Caco-2 (cell line): Measurements from ENCODE around the gene COL25A1. TPM values are rescaled to one million over a fixed set of nuclear protein-coding genes. Genes with fewer than 3 reads are reported as not detected.

Experiments
- BruUV-seq: library from RNA; stranded (reverse); fragments of 400-500 nt; replicated peaks from 2 replicates; lab custom pipeline; 2021; lab: Mats Ljungman, UMichigan
- CTCF ChIA-PET: fragments of 300-600 bp; sonication (Branson Sonifier 250); formaldehyde crosslinking; loops from one replicate; lab custom pipeline; 2022; ENCODE audit warnings: antibody characterized with exemption; lab: Charles Lee
- POLR2A ChIA-PET: fragments of 300-600 bp; sonication (Branson Sonifier 250); formaldehyde crosslinking; loops from one replicate; lab custom pipeline; 2022; ENCODE audit warnings: antibody characterized with exemption; lab: Charles Lee
- DNase-seq, 2 experiments: peaks; one replicate each; pipeline versions ENCODE4 v3.0.0 to v3.0.0-alpha.2; 2020 to 2022
- H3K27me3 ChIP-seq: replicated peaks from 2 replicates; pipeline ENCODE4 v1.6.0; 2011; ENCODE audit warnings: low read length; ENCODE audit not compliant: control insufficient read depth, insufficient read depth
- H3K36me3 ChIP-seq: 2 replicates; pipeline ENCODE4 v1.5.1; 2011; ENCODE audit warnings: low read length; ENCODE audit not compliant: control insufficient read depth, insufficient read depth
- H3K4me1 ChIP-seq: fragments of 250-450 bp; sonication (Bioruptor Pico); 2 replicates; pipeline ENCODE4 v1.5.1; 2020; ENCODE audit warnings: mild to moderate bottlenecking
- H3K4me3 ChIP-seq: 2 replicates; pipeline ENCODE4 v1.5.1; 2011; ENCODE audit warnings: low read depth, mild to moderate bottlenecking, control low read depth, low read length
- H3K9me3 ChIP-seq: fragments of 250-450 bp; sonication (Bioruptor Pico); 2 replicates; pipeline ENCODE4 v1.5.1; 2020; ENCODE audit warnings: mild to moderate bottlenecking, moderate library complexity
- H3K27ac Mint-ChIP-seq: one replicate; pipeline ENCODE4 v1.8.0; 2022; ENCODE audit warnings: mixed read lengths; ENCODE audit not compliant: unreplicated experiment
- H3K27me3 Mint-ChIP-seq: one replicate; pipeline ENCODE4 v1.8.0; 2022; ENCODE audit warnings: mixed read lengths; ENCODE audit not compliant: insufficient read depth, unreplicated experiment
- H3K36me3 Mint-ChIP-seq: one replicate; pipeline ENCODE4 v1.8.0; 2022; ENCODE audit warnings: mild to moderate bottlenecking, mixed read lengths; ENCODE audit not compliant: insufficient read depth, unreplicated experiment
- H3K4me1 Mint-ChIP-seq: one replicate; pipeline ENCODE4 v1.8.0; 2022; ENCODE audit warnings: low read depth, mixed read lengths; ENCODE audit not compliant: unreplicated experiment
- H3K4me3 Mint-ChIP-seq: one replicate; pipeline ENCODE4 v1.8.0; 2022; ENCODE audit warnings: mild to moderate bottlenecking, moderate library complexity, mixed read lengths; ENCODE audit not compliant: unreplicated experiment
- H3K9me3 Mint-ChIP-seq: one replicate; pipeline ENCODE4 v1.8.0; 2022; ENCODE audit warnings: mixed read lengths; ENCODE audit not compliant: unreplicated experiment
- CTCF ChIP-seq, 2 experiments: fragments of 200-600 bp in 1 of 2; IDR thresholded peaks; 1 replicate in 1 of 2; 2 replicates in 1 of 2; pipeline versions ENCODE4 v1.5.1 to v1.8.0; 2011 to 2022; ENCODE audit warnings: antibody characterized with exemption in 1 of 2, control low read depth in 1 of 2, inconsistent platforms in 1 of 2, low read depth in 1 of 2, low read length in 1 of 2, mild to moderate bottlenecking in 1 of 2, moderate library complexity in 1 of 2; ENCODE audit not compliant: insufficient read depth in 1 of 2, severe bottlenecking in 1 of 2, unreplicated experiment in 1 of 2
- intact Hi-C: fragments of 100-400 bp; cut with micrococcal nuclease; formaldehyde crosslinking; loops from one replicate; pipeline ENCODE4 v1.10.0; 2022; ENCODE audit not compliant: unreplicated experiment
- total RNA-seq: library from RNA; stranded (reverse); gene quantifications from 2 replicates; pipeline ENCODE4 v1.2.3, GENCODE V29; 2022

COL25A1 gene
- total RNA-seq, 1 experiment from 2014 or later, result not detected

- no TSS peak for BruUV-seq
- Mint-ChIP-seq H3K9me3 (no peaks in the 10 kb centered on the region), H3K36me3 (no peaks in the 10 kb centered on the region)
These were observed 152.6 kb downstream of the COL25A1 start for GRCh38 chr4:109149836-109150235.

GRCh38 chr4:109148577-109149075 lies 153.8 kb downstream of the COL25A1 start:
- TF ChIP-seq CTCF (IDR thresholded peaks at IDR 0.05; ENCODE audit: insufficient read depth in 1 of 2, low read depth in 1 of 2, low read length in 1 of 2, severe bottlenecking in 1 of 2, unreplicated experiment in 1 of 2), result no peak
- Histone ChIP-seq H3K27me3 (no peaks in the 10 kb centered on the region), H3K4me3 (no peak overlapping the region), H3K4me1 (no peaks in the 10 kb centered on the region), H3K9me3 (no peaks in the 10 kb centered on the region), H3K36me3 (no peaks in the 10 kb centered on the region)
- BruUV-seq, result no TSS peak
- H3K27ac Mint-ChIP-seq, result no peak overlapping the region
- intact Hi-C loops, result no loop called here
- no peaks in the 10 kb centered on the region for H3K36me3 Mint-ChIP-seq
- H3K4me1 Mint-ChIP-seq, result no peaks in the 10 kb centered on the region
- H3K9me3 Mint-ChIP-seq, result no peaks in the 10 kb centered on the region
- no peak for DNase-seq
- POLR2A ChIA-PET, result no interaction called here
- CTCF ChIA-PET, result no interaction called here
- peaks cover 13% of the 10 kb centered on the region for H3K27me3 Mint-ChIP-seq
- no peak overlapping the region for H3K4me3 Mint-ChIP-seq

More at GRCh38 chr4:109149836-109150235, 152.6 kb downstream of the COL25A1 start:
- Histone ChIP-seq H3K4me3 (no peak overlapping the region), H3K4me1 (no peaks in the 10 kb centered on the region), H3K27me3 (no peaks in the 10 kb centered on the region), H3K36me3 (no peaks in the 10 kb centered on the region), H3K9me3 (no peaks in the 10 kb centered on the region)
- no peak for TF ChIP-seq CTCF (IDR thresholded peaks at IDR 0.05; ENCODE audit: insufficient read depth in 1 of 2, low read depth in 1 of 2, low read length in 1 of 2, severe bottlenecking in 1 of 2, unreplicated experiment in 1 of 2)
- H3K27me3 Mint-ChIP-seq, result peaks cover 13% of the 10 kb centered on the region
- intact Hi-C loops, result no loop called here
- H3K4me1 Mint-ChIP-seq, result no peaks in the 10 kb centered on the region
- H3K4me3 Mint-ChIP-seq, result no peak overlapping the region
- no peak for DNase-seq
- CTCF ChIA-PET, result no interaction called here
- no peak overlapping the region for H3K27ac Mint-ChIP-seq
- POLR2A ChIA-PET, result no interaction called here

GRCh38 chr4:109147135-109147534 lies 155.3 kb downstream of the COL25A1 start:
- DNase-seq, result no peak
- intact Hi-C loops, result no loop called here
- H3K4me1 ChIP-seq, result no peaks in the 10 kb centered on the region
- no peaks in the 10 kb centered on the region for H3K9me3 Mint-ChIP-seq
- TF ChIP-seq CTCF (IDR thresholded peaks at IDR 0.05; ENCODE audit: insufficient read depth in 1 of 2, low read depth in 1 of 2, low read length in 1 of 2, severe bottlenecking in 1 of 2, unreplicated experiment in 1 of 2), result no peak
- no peak overlapping the region for H3K4me3 Mint-ChIP-seq
- BruUV-seq, result no TSS peak
- H3K27ac Mint-ChIP-seq, result no peak overlapping the region
- no peaks in the 10 kb centered on the region for H3K36me3 Mint-ChIP-seq
- peaks cover 13% of the 10 kb centered on the region for H3K27me3 Mint-ChIP-seq
- H3K4me1 Mint-ChIP-seq, result no peaks in the 10 kb centered on the region
- ChIA-PET CTCF (no interaction called here), POLR2A (no interaction called here)
- no peaks in the 10 kb centered on the region for H3K36me3 ChIP-seq
- H3K4me3 ChIP-seq, result no peak overlapping the region
- no peaks in the 10 kb centered on the region for H3K9me3 ChIP-seq
- no peaks in the 10 kb centered on the region for H3K27me3 ChIP-seq
